GM20000 (cell line): Measurements from ENCODE around the gene MYO3B.

Experiments
- DNase-seq: peaks from one replicate; pipeline ENCODE4 v3.0.0; 2012; ENCODE audit warnings: low spot score
- CTCF ChIP-seq: IDR thresholded peaks from 2 replicates; pipeline ENCODE4 v1.5.1; 2012; ENCODE audit warnings: mild to moderate bottlenecking, control low read depth; ENCODE audit errors: extremely low read depth, missing control alignments

The MYO3B gene

GRCh38 chr2:170313347-170313991 is 135.5 kb downstream of the MYO3B start:
- DNase-seq: no peak
- no peak for TF ChIP-seq CTCF

- no peak for DNase-seq
- no peak for TF ChIP-seq CTCF
Measured at GRCh38 chr2:170313992-170314348, 136.0 kb downstream of the MYO3B start.

- no peak for TF ChIP-seq CTCF
- DNase-seq: no peak
Measured at GRCh38 chr2:170314744-170315447, 136.9 kb downstream of the MYO3B start.

GRCh38 chr2:170320948-170321347 is 143.0 kb downstream of the MYO3B start:
- no peak for DNase-seq
- TF ChIP-seq CTCF: no peak

GRCh38 chr2:170321526-170321925 is 143.6 kb downstream of the MYO3B start:
- TF ChIP-seq CTCF: no peak
- DNase-seq: no peak

- TF ChIP-seq CTCF: no peak
- no peak for DNase-seq
Measured at GRCh38 chr2:170322140-170322766, 144.3 kb downstream of the MYO3B start.

- no peak for DNase-seq
- no peak for TF ChIP-seq CTCF
Measured at GRCh38 chr2:170323743-170324142, 145.8 kb downstream of the MYO3B start.
